ENCODE results near the gene PRKCE. TPM values are rescaled to one million over a fixed set of nuclear protein-coding genes. Genes with fewer than 3 reads are reported as not detected.

The PRKCE gene
- total RNA-seq, 2 donors from 2014 or later, result 7.2 to 25.4 TPM

GRCh38 chr2:45813003-45813941 lies 161.8 kb downstream of the PRKCE start:
- H3K4me3 ChIP-seq, result no peak overlapping the region
- no peaks in the 10 kb centered on the region for H3K9me3 ChIP-seq
- H3K27ac ChIP-seq, result no peak overlapping the region
- TF ChIP-seq CTCF (IDR thresholded peaks at IDR 0.05), result no peak
- no peak for TF ChIP-seq POLR2AphosphoS5 (IDR thresholded peaks at IDR 0.05)
- TF ChIP-seq POLR2A (IDR thresholded peaks at IDR 0.05), result no peak
- intact Hi-C loops (cut with DNase I), result no loop called here
- no peaks in the 10 kb centered on the region for H3K36me3 ChIP-seq
- peaks cover 2% of the 10 kb centered on the region for H3K4me1 ChIP-seq (replicated peaks)
- no peak for DNase-seq (ENCODE audit: low spot score)
- WGBS, result 69% methylated on average over 13 of the region's 13 CpGs
- no peaks in the 10 kb centered on the region for H3K27me3 ChIP-seq (replicated peaks; ENCODE audit: insufficient read depth)

GRCh38 chr2:45814488-45814887 lies 163.0 kb downstream of the PRKCE start:
- Histone ChIP-seq H3K27ac (no peak overlapping the region), H3K4me1 (replicated peaks) (peaks cover 2% of the 10 kb centered on the region), H3K4me3 (no peak overlapping the region), H3K27me3 (replicated peaks; ENCODE audit: insufficient read depth) (no peaks in the 10 kb centered on the region), H3K36me3 (no peaks in the 10 kb centered on the region), H3K9me3 (no peaks in the 10 kb centered on the region)
- intact Hi-C loops (cut with DNase I), result no loop called here
- WGBS, result 73% methylated on average over 3 of the region's 3 CpGs
- TF ChIP-seq CTCF (IDR thresholded peaks at IDR 0.05) (no peak), POLR2A (IDR thresholded peaks at IDR 0.05) (no peak), POLR2AphosphoS5 (IDR thresholded peaks at IDR 0.05) (no peak)
- no peak for DNase-seq (ENCODE audit: low spot score)

GRCh38 chr2:45814951-45815621 lies 163.6 kb downstream of the PRKCE start:
- no peaks in the 10 kb centered on the region for H3K9me3 ChIP-seq
- WGBS, result 61% methylated on average over 2 of the region's 2 CpGs
- H3K27ac ChIP-seq, result no peak overlapping the region
- intact Hi-C loops (cut with DNase I), result no loop called here
- no peak for DNase-seq (ENCODE audit: low spot score)
- H3K27me3 ChIP-seq (replicated peaks; ENCODE audit: insufficient read depth), result no peaks in the 10 kb centered on the region
- H3K4me1 ChIP-seq (replicated peaks), result peaks cover 2% of the 10 kb centered on the region
- TF ChIP-seq POLR2AphosphoS5 (IDR thresholded peaks at IDR 0.05) (no peak), CTCF (IDR thresholded peaks at IDR 0.05) (no peak), POLR2A (IDR thresholded peaks at IDR 0.05) (no peak)
- H3K36me3 ChIP-seq, result no peaks in the 10 kb centered on the region
- H3K4me3 ChIP-seq, result no peak overlapping the region

- Histone ChIP-seq H3K4me3 (no peak overlapping the region), H3K4me1 (replicated peaks) (peaks cover 2% of the 10 kb centered on the region), H3K36me3 (no peaks in the 10 kb centered on the region), H3K9me3 (no peaks in the 10 kb centered on the region), H3K27me3 (replicated peaks; ENCODE audit: insufficient read depth) (no peaks in the 10 kb centered on the region), H3K27ac (no peak overlapping the region)
- peak; percentile 33 for DNase-seq (ENCODE audit: low spot score)
- TF ChIP-seq CTCF (IDR thresholded peaks at IDR 0.05) (no peak), POLR2AphosphoS5 (IDR thresholded peaks at IDR 0.05) (peak; percentile 36), POLR2A (IDR thresholded peaks at IDR 0.05) (no peak)
- 61% methylated on average over 2 of the region's 2 CpGs for WGBS
- intact Hi-C loops (cut with DNase I), result no loop called here
Measured at GRCh38 chr2:45816272-45816671, 164.8 kb downstream of the PRKCE start.
